A673 (cell line): ENCODE results near the gene UBXN11. TPM values are rescaled to one million over a fixed set of nuclear protein-coding genes. Genes with fewer than 3 reads are reported as not detected.

Experiments used
- BruUV-seq: library from RNA; stranded (reverse); fragments of 400-500 nt; replicated peaks from 2 replicates; lab custom pipeline; 2021; lab: Mats Ljungman, UMichigan
- CTCF ChIA-PET: fragments of 300-600 bp; sonication (Branson Sonifier 250); formaldehyde crosslinking; loops from one replicate; lab custom pipeline; 2022; ENCODE audit warnings: antibody characterized with exemption; lab: Charles Lee
- POLR2A ChIA-PET: fragments of 300-600 bp; sonication (Branson Sonifier 250); formaldehyde crosslinking; loops from one replicate; lab custom pipeline; 2022; ENCODE audit warnings: antibody characterized with exemption; ENCODE audit not compliant: low non-redundant PET; lab: Charles Lee
- DNase-seq: peaks from one replicate; pipeline ENCODE4 v3.0.0-alpha.2; 2015; ENCODE audit warnings: low spot score
- H3K27ac ChIP-seq: fragments of 200-600 bp; sonication (generic); 2 replicates; pipeline ENCODE4 v1.5.1; 2016; ENCODE audit warnings: mixed run types, low read depth, mild to moderate bottlenecking, mixed read lengths, antibody characterized with exemption, low read length; ENCODE audit not compliant: poor library complexity, severe bottlenecking
- H3K27me3 ChIP-seq: fragments of 200-600 bp; sonication (generic); replicated peaks from 2 replicates; pipeline ENCODE4 v1.6.1; 2017; ENCODE audit warnings: mixed run types, low read depth, mild to moderate bottlenecking, mixed read lengths, antibody characterized with exemption, low read length; ENCODE audit not compliant: insufficient read depth, poor library complexity
- H3K36me3 ChIP-seq: fragments of 200-600 bp; sonication (generic); 2 replicates; pipeline ENCODE4 v1.6.1; 2016; ENCODE audit warnings: mixed run types, mild to moderate bottlenecking, mixed read lengths, antibody characterized with exemption, low read length; ENCODE audit not compliant: insufficient read depth, poor library complexity, severe bottlenecking
- H3K4me1 ChIP-seq: fragments of 200-600 bp; sonication (generic); 2 replicates; pipeline ENCODE4 v1.6.1; 2017; ENCODE audit warnings: mixed run types, mild to moderate bottlenecking, mixed read lengths, antibody characterized with exemption, low read length; ENCODE audit not compliant: insufficient read depth, poor library complexity, severe bottlenecking
- H3K4me3 ChIP-seq: fragments of 200-600 bp; sonication (generic); 2 replicates; pipeline ENCODE4 v1.5.1; 2016; ENCODE audit warnings: low read depth, mixed run types, mild to moderate bottlenecking, mixed read lengths, low read length; ENCODE audit not compliant: poor library complexity, severe bottlenecking
- H3K9me3 ChIP-seq: fragments of 200-600 bp; sonication (generic); 2 replicates; pipeline ENCODE4 v1.6.1; 2016; ENCODE audit warnings: mixed run types, low read depth, mild to moderate bottlenecking, mixed read lengths, antibody characterized with exemption, low read length; ENCODE audit not compliant: poor library complexity, severe bottlenecking
- EZH2 ChIP-seq: fragments of 200-600 bp; sonication (generic); IDR thresholded peaks from 2 replicates; pipeline ENCODE4 v1.6.1; 2017; ENCODE audit warnings: borderline replicate concordance, low read depth, mild to moderate bottlenecking, mixed read lengths, antibody characterized with exemption, low read length; ENCODE audit not compliant: poor library complexity, severe bottlenecking
- intact Hi-C: fragments of 100-400 bp; cut with micrococcal nuclease; formaldehyde crosslinking; loops from one replicate; pipeline ENCODE4 v1.10.0; 2022; ENCODE audit not compliant: unreplicated experiment
- total RNA-seq: library from RNA; stranded (reverse); gene quantifications from 2 replicates; pipeline ENCODE4 v1.2.3, GENCODE V29; 2021
- TF ChIP-seq, protein P1 (sequence below): fragments of 300-800, 200-600 bp; sonication (generic); conservative IDR thresholded peaks from 2 replicates; pipeline ENCODE4 v1.5.1; 2017; ENCODE audit warnings: low read depth, mild to moderate bottlenecking, antibody characterized with exemption, low read length, moderate library complexity, mixed read lengths

Gene UBXN11
- total RNA-seq, 1 experiment from 2014 or later = 22.1 TPM

DNA sequence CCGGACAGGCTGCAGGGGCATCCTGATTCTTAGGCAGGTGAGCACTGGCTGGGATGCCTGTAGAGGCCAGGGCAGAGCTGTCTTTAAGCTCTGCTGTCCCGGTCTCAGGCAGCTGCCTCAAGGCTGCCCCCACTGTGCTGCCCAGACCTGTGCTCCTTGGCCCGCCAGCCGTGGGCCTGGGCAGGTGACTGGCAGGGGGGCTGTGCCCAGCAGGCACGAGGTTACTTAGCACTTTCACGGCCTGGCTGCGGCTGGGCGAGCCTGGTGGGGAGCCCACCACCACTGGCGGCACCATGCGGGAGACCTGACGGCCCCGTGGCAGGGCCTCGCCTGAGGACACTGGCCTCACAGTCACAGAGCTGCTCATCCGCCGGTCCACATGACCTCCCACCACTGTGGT is 39.3 kb upstream of the UBXN11 start:
- TF ChIP-seq, protein P1, sequence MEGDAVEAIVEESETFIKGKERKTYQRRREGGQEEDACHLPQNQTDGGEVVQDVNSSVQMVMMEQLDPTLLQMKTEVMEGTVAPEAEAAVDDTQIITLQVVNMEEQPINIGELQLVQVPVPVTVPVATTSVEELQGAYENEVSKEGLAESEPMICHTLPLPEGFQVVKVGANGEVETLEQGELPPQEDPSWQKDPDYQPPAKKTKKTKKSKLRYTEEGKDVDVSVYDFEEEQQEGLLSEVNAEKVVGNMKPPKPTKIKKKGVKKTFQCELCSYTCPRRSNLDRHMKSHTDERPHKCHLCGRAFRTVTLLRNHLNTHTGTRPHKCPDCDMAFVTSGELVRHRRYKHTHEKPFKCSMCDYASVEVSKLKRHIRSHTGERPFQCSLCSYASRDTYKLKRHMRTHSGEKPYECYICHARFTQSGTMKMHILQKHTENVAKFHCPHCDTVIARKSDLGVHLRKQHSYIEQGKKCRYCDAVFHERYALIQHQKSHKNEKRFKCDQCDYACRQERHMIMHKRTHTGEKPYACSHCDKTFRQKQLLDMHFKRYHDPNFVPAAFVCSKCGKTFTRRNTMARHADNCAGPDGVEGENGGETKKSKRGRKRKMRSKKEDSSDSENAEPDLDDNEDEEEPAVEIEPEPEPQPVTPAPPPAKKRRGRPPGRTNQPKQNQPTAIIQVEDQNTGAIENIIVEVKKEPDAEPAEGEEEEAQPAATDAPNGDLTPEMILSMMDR = no peak
- TF ChIP-seq EZH2 = no peak
- intact Hi-C loops = no loop called here
- Histone ChIP-seq H3K27ac (no peak overlapping the region), H3K27me3 (no peaks in the 10 kb centered on the region), H3K9me3 (no peaks in the 10 kb centered on the region), H3K4me1 (no peaks in the 10 kb centered on the region), H3K36me3 (no peaks in the 10 kb centered on the region), H3K4me3 (no peak overlapping the region)
- CTCF ChIA-PET = no interaction called here
- BruUV-seq = no TSS peak
- POLR2A ChIA-PET = no interaction called here
- no peak for DNase-seq

DNA sequence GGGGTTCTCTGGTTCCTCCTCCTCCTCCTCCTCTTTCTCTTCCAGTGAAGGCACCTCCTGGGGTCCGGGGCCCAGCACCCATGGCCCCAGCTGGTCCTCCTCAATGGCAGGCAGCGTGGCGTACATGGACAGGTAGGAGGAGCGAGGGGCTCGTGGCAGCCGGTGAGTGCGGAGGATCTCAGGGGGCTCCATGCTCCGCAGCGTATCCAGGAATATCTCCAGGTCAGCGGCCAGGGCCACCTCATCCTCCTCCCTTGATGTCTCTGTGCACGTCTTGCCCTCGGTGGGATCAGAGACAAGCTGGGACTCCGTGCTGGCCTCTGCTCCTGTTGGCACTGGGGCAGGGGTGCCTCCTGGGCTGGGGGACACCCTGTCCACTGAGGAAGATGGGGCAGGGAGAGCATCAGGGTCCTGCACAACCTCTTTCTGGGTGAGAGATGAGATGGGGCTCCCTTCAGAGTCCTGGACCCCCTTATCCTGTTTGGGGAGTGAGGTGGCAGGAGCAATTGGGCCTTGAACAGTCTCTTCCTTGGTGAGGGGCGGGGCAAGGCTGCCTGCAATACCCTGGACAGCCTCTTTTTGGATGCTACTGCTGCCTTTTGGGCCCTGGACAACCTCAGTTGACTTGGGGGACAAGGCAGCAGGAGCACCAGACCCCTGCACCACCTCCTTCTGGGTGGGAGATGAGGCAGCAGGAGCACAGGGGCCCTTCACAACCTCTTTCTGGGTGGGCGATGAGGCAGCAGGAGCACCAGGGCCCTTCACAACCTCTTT is 37.9 kb upstream of the UBXN11 start:
- CTCF ChIA-PET = no interaction called here
- Histone ChIP-seq H3K36me3 (no peaks in the 10 kb centered on the region), H3K27me3 (no peaks in the 10 kb centered on the region), H3K9me3 (no peaks in the 10 kb centered on the region), H3K27ac (no peak overlapping the region), H3K4me1 (no peaks in the 10 kb centered on the region), H3K4me3 (no peak overlapping the region)
- POLR2A ChIA-PET = no interaction called here
- no peak for TF ChIP-seq EZH2
- TF ChIP-seq, protein P1 = no peak
- no peak for DNase-seq
- no TSS peak for BruUV-seq
- intact Hi-C loops = no loop called here

DNA sequence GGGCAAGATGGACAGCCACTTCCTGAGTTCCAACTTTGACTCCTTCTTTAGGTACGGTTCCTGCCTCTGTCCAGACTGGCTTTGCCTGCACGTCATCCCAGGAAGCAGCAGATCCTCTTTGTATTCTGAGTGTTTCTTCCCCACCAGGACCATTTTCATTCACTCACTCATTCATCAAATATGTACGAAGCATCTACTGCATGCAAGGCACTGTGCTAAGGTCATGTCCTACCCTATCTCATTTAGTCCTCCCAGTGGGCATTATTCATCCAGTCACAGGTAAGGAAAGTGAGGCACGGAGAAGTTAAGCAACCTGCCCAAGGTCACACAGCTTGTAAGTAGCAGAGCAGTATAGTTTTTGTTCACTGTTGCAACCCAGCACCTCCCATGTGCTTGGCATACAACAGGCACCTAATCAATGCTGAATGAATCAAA is 33.6 kb upstream of the UBXN11 start:
- POLR2A ChIA-PET = no interaction called here
- CTCF ChIA-PET = no interaction called here
- intact Hi-C loops = no loop called here

More for the DNA sequence above, 33.6 kb upstream of the UBXN11 start:
- no peaks in the 10 kb centered on the region for H3K9me3 ChIP-seq
- BruUV-seq = no TSS peak
- no peak overlapping the region for H3K4me3 ChIP-seq
- no peak for DNase-seq
- TF ChIP-seq EZH2 = no peak
- TF ChIP-seq, protein P1 = no peak
- H3K27me3 ChIP-seq = no peaks in the 10 kb centered on the region
- no peaks in the 10 kb centered on the region for H3K36me3 ChIP-seq
- no peaks in the 10 kb centered on the region for H3K4me1 ChIP-seq
- no peak overlapping the region for H3K27ac ChIP-seq
